Caco-2 (cell line): ENCODE measurements around the gene NFIA. TPM values are rescaled to one million over a fixed set of nuclear protein-coding genes. Genes with fewer than 3 reads are reported as not detected.

Experiments used
- BruUV-seq: library from RNA; stranded (reverse); fragments of 400-500 nt; replicated peaks from 2 replicates; lab custom pipeline; 2021; lab: Mats Ljungman, UMichigan
- CTCF ChIA-PET: fragments of 300-600 bp; sonication (Branson Sonifier 250); formaldehyde crosslinking; loops from one replicate; lab custom pipeline; 2022; ENCODE audit warnings: antibody characterized with exemption; lab: Charles Lee
- POLR2A ChIA-PET: fragments of 300-600 bp; sonication (Branson Sonifier 250); formaldehyde crosslinking; loops from one replicate; lab custom pipeline; 2022; ENCODE audit warnings: antibody characterized with exemption; lab: Charles Lee
- DNase-seq, 2 experiments: peaks; one replicate each; pipeline versions ENCODE4 v3.0.0 to v3.0.0-alpha.2; 2020 to 2022
- H3K27me3 ChIP-seq: replicated peaks from 2 replicates; pipeline ENCODE4 v1.6.0; 2011; ENCODE audit warnings: low read length; ENCODE audit not compliant: control insufficient read depth, insufficient read depth
- H3K36me3 ChIP-seq: 2 replicates; pipeline ENCODE4 v1.5.1; 2011; ENCODE audit warnings: low read length; ENCODE audit not compliant: control insufficient read depth, insufficient read depth
- H3K4me1 ChIP-seq: fragments of 250-450 bp; sonication (Bioruptor Pico); 2 replicates; pipeline ENCODE4 v1.5.1; 2020; ENCODE audit warnings: mild to moderate bottlenecking
- H3K4me3 ChIP-seq: 2 replicates; pipeline ENCODE4 v1.5.1; 2011; ENCODE audit warnings: low read depth, mild to moderate bottlenecking, control low read depth, low read length
- H3K9me3 ChIP-seq: fragments of 250-450 bp; sonication (Bioruptor Pico); 2 replicates; pipeline ENCODE4 v1.5.1; 2020; ENCODE audit warnings: mild to moderate bottlenecking, moderate library complexity
- H3K27ac Mint-ChIP-seq: one replicate; pipeline ENCODE4 v1.8.0; 2022; ENCODE audit warnings: mixed read lengths; ENCODE audit not compliant: unreplicated experiment
- H3K27me3 Mint-ChIP-seq: one replicate; pipeline ENCODE4 v1.8.0; 2022; ENCODE audit warnings: mixed read lengths; ENCODE audit not compliant: insufficient read depth, unreplicated experiment
- H3K36me3 Mint-ChIP-seq: one replicate; pipeline ENCODE4 v1.8.0; 2022; ENCODE audit warnings: mild to moderate bottlenecking, mixed read lengths; ENCODE audit not compliant: insufficient read depth, unreplicated experiment
- H3K4me1 Mint-ChIP-seq: one replicate; pipeline ENCODE4 v1.8.0; 2022; ENCODE audit warnings: low read depth, mixed read lengths; ENCODE audit not compliant: unreplicated experiment
- H3K4me3 Mint-ChIP-seq: one replicate; pipeline ENCODE4 v1.8.0; 2022; ENCODE audit warnings: mild to moderate bottlenecking, moderate library complexity, mixed read lengths; ENCODE audit not compliant: unreplicated experiment
- H3K9me3 Mint-ChIP-seq: one replicate; pipeline ENCODE4 v1.8.0; 2022; ENCODE audit warnings: mixed read lengths; ENCODE audit not compliant: unreplicated experiment
- intact Hi-C: fragments of 100-400 bp; cut with micrococcal nuclease; formaldehyde crosslinking; loops from one replicate; pipeline ENCODE4 v1.10.0; 2022; ENCODE audit not compliant: unreplicated experiment
- total RNA-seq: library from RNA; stranded (reverse); gene quantifications from 2 replicates; pipeline ENCODE4 v1.2.3, GENCODE V29; 2022
- TF ChIP-seq, protein P1 (sequence below), 2 experiments: fragments of 200-600 bp in 1 of 2; IDR thresholded peaks; 1 replicate in 1 of 2; 2 replicates in 1 of 2; pipeline versions ENCODE4 v1.5.1 to v1.8.0; 2011 to 2022; ENCODE audit warnings: antibody characterized with exemption in 1 of 2, control low read depth in 1 of 2, inconsistent platforms in 1 of 2, low read depth in 1 of 2, low read length in 1 of 2, mild to moderate bottlenecking in 1 of 2, moderate library complexity in 1 of 2; ENCODE audit not compliant: insufficient read depth in 1 of 2, severe bottlenecking in 1 of 2, unreplicated experiment in 1 of 2

The NFIA gene
- total RNA-seq, 1 experiment from 2014 or later: 1.4 TPM

GRCh38 chr1:61090546-61091202, 8.3 kb downstream of the NFIA start:
- intact Hi-C loops: no loop called here
- Mint-ChIP-seq H3K36me3 (no peaks in the 10 kb centered on the region), H3K4me1 (no peaks in the 10 kb centered on the region), H3K27me3 (peaks cover 2% of the 10 kb centered on the region), H3K9me3 (no peaks in the 10 kb centered on the region), H3K27ac (no peak overlapping the region), H3K4me3 (no peak overlapping the region)
- Histone ChIP-seq H3K27me3 (no peaks in the 10 kb centered on the region), H3K4me3 (no peak overlapping the region), H3K36me3 (no peaks in the 10 kb centered on the region), H3K4me1 (no peaks in the 10 kb centered on the region), H3K9me3 (no peaks in the 10 kb centered on the region)
- ChIA-PET POLR2A (no interaction called here), CTCF (no interaction called here)
- TF ChIP-seq, protein P1, sequence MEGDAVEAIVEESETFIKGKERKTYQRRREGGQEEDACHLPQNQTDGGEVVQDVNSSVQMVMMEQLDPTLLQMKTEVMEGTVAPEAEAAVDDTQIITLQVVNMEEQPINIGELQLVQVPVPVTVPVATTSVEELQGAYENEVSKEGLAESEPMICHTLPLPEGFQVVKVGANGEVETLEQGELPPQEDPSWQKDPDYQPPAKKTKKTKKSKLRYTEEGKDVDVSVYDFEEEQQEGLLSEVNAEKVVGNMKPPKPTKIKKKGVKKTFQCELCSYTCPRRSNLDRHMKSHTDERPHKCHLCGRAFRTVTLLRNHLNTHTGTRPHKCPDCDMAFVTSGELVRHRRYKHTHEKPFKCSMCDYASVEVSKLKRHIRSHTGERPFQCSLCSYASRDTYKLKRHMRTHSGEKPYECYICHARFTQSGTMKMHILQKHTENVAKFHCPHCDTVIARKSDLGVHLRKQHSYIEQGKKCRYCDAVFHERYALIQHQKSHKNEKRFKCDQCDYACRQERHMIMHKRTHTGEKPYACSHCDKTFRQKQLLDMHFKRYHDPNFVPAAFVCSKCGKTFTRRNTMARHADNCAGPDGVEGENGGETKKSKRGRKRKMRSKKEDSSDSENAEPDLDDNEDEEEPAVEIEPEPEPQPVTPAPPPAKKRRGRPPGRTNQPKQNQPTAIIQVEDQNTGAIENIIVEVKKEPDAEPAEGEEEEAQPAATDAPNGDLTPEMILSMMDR (IDR thresholded peaks at IDR 0.05; ENCODE audit: insufficient read depth in 1 of 2, low read depth in 1 of 2, low read length in 1 of 2, severe bottlenecking in 1 of 2, unreplicated experiment in 1 of 2): no peak
- BruUV-seq: no TSS peak
- no peak for DNase-seq

DNA sequence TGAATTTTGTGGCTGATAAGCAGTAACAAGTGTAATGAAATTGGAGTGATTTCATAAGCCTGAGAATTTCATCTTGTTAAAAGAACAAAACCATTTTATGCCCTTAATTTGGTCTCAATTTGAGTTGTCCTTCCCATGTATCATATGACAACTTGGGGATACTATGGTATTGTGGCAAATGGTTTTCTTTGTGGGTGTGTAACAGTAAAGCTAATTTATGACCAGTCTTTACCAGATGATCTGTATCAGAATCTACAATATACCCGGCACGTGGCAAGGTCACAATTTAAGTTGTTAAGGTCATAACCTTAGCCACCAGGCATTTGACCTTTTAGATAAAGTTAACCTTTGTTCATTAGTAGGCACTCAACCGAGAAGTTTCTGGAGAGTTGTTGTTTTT, 9.1 kb downstream of the NFIA start:
- Histone ChIP-seq H3K9me3 (no peaks in the 10 kb centered on the region), H3K27me3 (no peaks in the 10 kb centered on the region), H3K36me3 (no peaks in the 10 kb centered on the region), H3K4me1 (no peaks in the 10 kb centered on the region), H3K4me3 (no peak overlapping the region)
- POLR2A ChIA-PET: no interaction called here
- no TSS peak for BruUV-seq
- Mint-ChIP-seq H3K36me3 (no peaks in the 10 kb centered on the region), H3K4me3 (no peak overlapping the region), H3K27me3 (peaks cover 2% of the 10 kb centered on the region), H3K27ac (no peak overlapping the region), H3K4me1 (no peaks in the 10 kb centered on the region), H3K9me3 (no peaks in the 10 kb centered on the region)
- CTCF ChIA-PET: no interaction called here
- no peak for DNase-seq
- TF ChIP-seq, protein P1 (IDR thresholded peaks at IDR 0.05; ENCODE audit: insufficient read depth in 1 of 2, low read depth in 1 of 2, low read length in 1 of 2, severe bottlenecking in 1 of 2, unreplicated experiment in 1 of 2): no peak
- intact Hi-C loops: no loop called here

DNA sequence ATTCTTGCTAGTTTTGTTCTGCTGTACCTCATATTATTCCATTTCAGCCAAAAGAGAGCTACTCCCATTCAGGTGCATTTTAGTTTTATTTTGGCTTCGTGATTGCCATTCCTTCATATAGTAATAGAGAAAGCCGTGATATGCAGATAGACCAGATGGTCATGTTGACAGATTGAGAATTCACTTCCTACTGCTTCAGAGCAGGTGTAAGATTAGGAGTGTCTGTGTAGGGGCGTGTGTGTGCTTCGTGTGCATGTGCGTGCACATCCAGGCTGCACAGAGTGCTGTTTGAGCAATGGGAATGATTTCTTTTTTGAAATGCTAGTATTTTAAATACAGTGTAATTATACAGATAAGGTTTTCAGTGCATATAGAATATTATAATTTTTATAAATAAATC, 10.3 kb downstream of the NFIA start:
- Histone ChIP-seq H3K36me3 (no peaks in the 10 kb centered on the region), H3K4me1 (no peaks in the 10 kb centered on the region), H3K27me3 (no peaks in the 10 kb centered on the region), H3K9me3 (no peaks in the 10 kb centered on the region), H3K4me3 (no peak overlapping the region)
- no peaks in the 10 kb centered on the region for H3K4me1 Mint-ChIP-seq
- no peaks in the 10 kb centered on the region for H3K36me3 Mint-ChIP-seq
- H3K9me3 Mint-ChIP-seq: no peaks in the 10 kb centered on the region
- CTCF ChIA-PET: no interaction called here
- no peak overlapping the region for H3K27ac Mint-ChIP-seq
- intact Hi-C loops: no loop called here
- TF ChIP-seq, protein P1 (IDR thresholded peaks at IDR 0.05; ENCODE audit: insufficient read depth in 1 of 2, low read depth in 1 of 2, low read length in 1 of 2, severe bottlenecking in 1 of 2, unreplicated experiment in 1 of 2): no peak
- peaks cover 2% of the 10 kb centered on the region for H3K27me3 Mint-ChIP-seq
- POLR2A ChIA-PET: no interaction called here
- no peak for DNase-seq
- no peak overlapping the region for H3K4me3 Mint-ChIP-seq
- no TSS peak for BruUV-seq
